GM18519 (cell line): ENCODE results near the gene CUL1.

Experiments
- ATAC-seq: cut with Tn5 transposase; IDR thresholded peaks from one replicate; pipeline ENCODE4 v1.9.1; 2021; ENCODE audit warnings: mild to moderate bottlenecking, moderate library complexity; ENCODE audit not compliant: unreplicated experiment, low FRiP score

The CUL1 gene

DNA sequence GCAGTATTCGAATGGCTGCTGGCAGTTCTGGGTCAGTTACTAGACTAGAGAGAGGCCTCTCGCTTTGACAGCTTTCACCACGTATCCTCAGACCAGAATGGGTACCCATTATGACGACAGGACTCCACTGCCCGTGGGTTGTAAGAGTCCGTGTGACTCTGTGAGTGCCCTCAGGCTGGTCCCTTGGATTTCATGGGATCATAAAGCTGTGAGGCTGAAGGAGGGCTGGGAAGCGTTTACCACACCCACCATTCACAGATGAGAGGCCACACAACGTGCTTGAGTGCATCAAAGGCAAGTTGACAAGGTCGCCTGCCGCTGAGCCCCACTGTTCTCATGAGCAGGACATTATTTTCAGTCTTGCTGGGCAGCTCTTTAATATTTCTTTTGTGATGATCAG lies 98.1 kb downstream of the CUL1 start:
- no peak for ATAC-seq

DNA sequence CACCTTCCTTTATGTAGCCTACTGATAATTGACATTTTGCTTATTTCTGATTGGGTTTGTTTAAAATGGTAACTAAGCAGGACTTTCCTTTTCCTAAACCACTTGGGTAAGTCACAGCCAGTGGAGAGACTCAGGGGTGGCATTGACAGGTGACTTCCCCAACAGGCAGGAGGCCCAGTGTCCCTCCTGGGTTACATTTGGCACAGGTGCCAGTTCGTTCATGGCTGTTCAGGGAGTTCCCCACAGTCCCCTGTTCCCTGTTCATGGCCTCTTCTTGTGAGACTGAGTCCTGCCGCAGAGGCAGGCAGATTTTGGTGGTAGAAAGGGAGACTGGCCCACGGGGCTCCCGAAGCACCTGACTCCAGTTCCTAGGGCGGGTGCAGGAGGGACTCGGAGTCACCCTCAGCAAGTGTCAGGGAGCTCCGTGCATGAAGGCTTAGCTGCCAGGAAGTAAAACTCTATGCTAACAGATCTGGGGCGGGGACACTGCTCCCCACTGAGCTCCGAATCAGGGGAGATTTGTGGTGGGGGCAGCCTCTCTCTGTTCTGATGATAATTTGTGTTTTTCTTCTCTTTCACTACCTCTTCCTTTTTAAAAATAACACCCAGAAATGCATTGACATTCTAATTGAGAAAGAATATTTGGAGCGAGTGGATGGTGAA lies 101.3 kb downstream of the CUL1 start:
- ATAC-seq, result no peak

DNA sequence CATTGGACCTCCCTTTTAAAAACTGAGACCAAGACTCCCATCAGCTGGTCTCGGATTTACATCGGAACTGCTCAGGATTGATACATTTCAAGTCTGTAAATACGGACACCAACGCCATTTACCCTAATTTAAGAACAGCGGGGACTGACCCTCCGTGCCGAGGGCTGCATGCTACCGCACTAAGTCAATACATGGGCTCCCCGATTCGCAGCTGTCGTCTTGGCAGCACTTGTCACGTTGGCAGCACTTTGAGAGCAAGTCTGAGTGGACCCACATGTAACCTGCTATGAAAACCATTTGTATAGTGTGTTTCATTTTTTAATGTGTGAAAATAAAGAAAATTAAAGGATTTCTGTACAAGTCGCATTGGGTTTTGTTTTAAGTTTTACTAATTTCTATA lies 102.0 kb downstream of the CUL1 start:
- ATAC-seq, result no peak

DNA sequence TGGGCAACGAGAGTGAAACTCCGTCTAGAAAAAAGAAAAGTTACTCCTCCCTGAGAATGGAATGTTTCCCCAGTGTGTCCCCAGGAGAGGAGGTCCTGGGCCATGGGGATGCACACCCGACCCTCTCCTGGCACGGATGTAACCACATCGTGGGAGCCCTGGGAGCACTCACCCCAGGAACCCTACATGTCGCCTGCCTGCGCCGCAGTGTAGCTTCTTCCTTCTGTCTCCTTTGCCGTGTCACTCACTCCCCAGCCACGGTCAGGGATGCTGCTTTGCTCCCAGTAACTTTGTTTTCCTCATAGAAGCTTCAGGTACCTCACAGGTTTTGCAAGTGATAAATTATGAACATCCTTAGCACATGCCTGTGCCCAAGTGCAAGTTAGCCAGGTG lies 103.4 kb downstream of the CUL1 start:
- no peak for ATAC-seq

DNA sequence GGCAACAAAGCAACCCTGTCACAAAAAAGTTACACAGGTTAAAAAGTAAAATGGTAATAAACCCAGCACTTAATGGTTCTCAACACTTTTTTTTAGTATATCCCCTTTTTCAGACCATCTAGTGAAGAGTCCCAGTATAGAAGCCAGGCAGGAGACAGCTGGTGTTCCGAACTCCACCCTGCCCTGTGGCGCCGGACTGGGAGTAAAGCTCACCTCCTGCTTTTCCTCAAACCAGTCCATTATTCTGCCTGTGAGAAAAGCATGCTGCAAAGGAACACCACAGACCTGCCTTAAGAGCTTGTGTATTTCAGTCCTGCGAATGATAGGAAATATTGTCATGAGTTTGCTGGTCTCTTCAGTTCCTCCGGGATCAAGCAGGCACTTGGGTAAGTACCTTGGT lies 104.4 kb downstream of the CUL1 start:
- no peak for ATAC-seq

DNA sequence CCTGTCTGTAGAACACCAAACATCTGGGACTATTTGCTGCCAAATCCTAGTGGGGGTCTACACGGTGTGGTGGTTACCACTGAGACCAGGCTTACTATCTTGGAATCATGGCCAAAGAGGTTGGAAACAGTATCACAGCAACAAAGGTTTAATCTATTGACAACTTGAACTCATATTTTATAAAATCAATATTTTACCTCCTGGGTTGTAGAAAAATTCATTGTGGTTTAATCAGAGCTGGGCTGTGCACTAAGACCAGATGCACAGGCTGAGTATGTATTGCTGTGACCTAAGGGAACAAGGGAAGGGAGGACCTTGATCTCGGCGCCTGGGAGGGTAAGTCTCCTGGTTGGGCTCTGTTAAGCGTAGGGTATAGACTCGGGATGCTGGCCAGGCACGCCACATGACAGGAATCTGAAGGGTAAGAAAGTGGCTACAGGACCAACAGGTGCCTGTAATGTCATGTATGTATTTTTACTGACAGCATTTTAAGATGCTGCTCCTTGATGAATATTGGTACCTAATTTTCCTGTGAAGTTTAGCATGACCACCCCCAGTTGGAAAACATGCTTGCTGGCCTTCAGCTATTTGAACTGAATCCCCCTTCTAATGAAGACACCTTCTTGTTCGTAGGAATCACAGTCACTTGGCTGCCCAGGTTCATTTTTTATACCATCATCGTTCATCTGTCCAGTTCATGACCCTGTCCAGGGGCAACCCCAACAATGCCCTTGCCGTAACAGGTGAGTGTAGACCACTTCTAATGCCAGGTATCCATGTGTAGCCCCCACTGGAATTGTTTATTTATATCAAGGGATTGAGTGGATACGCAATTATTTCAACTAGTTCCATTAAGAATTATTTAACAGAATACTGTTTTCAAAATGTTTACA lies 105.9 kb downstream of the CUL1 start:
- no peak for ATAC-seq

DNA sequence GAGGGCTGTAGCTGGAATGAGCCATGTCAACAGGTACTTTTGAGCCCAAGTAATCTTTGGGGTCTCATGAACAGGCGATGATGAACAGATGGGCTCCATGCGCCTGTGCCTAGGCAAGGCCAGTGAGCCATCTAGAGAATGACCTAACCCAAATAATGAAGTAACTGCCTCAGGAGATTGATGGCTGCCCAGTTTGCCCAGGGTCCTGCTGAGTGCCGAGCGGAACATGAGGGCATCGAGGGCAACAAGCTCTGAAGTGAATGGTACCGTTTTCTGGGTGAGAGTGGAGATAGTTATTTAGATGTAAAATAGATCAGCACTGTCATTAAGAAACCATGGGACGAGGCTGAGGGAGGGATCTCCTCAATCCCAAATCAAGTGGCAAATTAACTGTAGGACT lies 107.5 kb downstream of the CUL1 start:
- no peak for ATAC-seq

DNA sequence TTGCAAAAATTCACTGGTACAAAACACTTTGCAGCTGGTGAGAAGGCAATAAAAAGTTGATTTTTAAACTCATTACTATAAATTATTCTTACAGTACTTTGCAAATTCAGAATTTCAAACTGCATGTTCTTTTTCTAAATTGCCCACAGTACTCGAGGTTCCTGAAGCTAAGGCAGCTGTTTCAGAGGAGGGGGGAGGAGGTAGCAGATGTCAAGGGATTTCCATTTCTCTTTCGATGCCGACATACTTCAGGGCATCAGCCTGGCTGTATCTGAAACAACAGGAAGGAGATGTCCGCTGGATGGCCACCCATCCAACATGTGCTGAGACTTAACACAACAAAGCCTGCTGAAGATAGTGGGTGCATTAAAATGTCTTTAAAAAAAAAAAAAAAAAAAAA lies 108.7 kb downstream of the CUL1 start:
- no peak for ATAC-seq

DNA sequence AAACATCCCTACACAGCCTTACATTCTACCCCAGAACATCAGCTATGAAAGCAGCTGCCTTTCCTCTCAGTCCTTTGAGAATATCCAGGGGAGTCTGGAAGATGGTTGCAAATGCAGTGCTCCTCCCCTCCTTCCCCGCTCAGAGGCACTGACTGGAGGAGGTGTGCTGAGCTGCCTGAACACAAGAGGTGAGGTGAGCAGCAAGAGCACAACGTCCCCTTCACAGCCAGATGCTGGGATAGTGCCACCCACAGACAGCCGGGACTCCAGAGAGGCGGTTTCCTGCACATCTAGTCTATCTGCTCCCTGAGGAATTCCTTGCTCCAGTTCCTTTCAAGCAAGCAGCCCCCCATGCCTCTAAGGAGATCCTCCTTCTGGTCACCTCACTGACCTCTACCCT lies 111.2 kb downstream of the CUL1 start:
- no peak for ATAC-seq

DNA sequence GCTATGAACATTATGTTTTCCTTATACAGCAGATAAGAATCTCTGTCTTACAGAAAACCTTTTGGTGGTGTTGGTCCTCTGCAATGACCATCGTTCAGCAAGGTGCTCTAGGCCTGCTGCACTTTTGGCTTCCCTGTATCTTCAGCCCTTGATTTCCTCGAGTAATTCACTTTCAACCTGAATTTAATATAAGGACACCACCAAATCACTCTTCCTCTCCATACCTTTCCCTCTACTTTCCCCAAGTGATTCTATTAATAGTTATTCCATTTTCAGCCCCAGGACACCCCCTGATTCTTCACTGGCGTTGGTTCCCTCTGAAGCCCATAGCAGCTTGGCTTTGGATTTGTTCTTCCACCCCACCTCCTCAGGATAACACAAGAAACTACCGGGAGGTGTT lies 113.2 kb downstream of the CUL1 start:
- ATAC-seq, result no peak

DNA sequence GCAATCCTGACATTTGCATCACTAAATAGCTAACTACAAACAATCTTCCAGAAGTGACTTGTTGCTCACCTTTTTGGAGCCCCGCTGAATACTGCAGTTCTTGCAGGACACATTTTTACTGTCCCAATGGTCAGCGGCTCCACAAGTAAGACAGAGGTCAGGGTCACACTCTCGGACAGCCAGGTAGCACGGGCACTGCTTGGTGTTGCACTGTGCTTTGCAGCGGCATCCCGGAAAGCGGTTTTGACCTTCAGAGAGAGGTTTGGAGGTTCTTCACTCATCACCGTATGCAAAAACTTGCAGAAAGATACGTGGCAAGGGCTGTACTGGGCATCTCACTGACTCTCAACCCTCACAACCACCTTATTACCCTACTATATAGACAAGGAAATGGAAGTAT lies 115.2 kb downstream of the CUL1 start:
- no peak for ATAC-seq

DNA sequence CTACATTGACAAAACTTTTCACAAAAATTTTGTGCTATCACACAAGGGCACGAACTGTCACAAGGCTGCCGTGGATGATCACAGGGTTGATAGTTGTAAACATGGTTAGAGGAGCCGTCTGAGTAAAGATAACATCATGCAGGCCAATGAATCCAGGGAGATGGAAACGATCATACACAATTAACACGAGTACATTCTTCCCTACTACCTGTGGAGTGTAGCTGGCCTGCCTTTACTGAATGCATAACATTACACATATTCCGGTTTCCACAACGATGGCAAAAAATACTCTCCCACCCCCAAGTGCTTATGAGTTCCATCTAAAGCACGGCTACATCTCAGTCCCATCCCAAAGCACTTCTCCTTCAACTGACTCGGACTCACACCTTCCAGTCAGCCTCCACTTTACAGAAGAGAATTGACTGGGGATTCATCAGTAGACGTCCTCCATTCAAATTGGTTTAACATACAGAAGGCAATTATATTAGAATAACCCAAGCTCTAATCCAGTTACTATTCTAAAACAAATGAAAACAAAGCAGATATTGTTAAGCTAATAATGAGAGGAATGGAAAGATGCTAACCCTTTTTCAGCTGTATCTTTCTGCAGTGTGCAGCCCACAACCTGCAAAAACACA lies 116.3 kb downstream of the CUL1 start:
- ATAC-seq, result no peak

DNA sequence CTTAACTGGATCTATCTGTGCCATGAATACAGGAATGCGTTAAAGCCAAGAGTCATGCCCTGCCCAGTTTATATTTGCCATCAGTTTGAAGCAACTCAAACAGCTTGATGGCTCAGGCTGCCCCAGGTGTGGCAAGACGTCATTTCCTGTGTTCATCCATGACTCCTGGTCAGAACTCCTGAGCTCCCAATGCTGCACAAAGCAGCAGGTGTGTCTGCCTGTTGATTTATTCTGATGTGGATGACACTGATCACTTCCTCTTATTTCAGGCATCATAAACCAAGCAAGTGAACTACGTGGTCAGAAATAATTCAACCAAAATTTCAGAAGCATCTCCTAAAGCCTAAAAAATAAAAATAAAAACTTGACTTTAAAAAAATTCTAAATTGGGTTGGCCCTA lies 116.9 kb downstream of the CUL1 start:
- no peak for ATAC-seq

DNA sequence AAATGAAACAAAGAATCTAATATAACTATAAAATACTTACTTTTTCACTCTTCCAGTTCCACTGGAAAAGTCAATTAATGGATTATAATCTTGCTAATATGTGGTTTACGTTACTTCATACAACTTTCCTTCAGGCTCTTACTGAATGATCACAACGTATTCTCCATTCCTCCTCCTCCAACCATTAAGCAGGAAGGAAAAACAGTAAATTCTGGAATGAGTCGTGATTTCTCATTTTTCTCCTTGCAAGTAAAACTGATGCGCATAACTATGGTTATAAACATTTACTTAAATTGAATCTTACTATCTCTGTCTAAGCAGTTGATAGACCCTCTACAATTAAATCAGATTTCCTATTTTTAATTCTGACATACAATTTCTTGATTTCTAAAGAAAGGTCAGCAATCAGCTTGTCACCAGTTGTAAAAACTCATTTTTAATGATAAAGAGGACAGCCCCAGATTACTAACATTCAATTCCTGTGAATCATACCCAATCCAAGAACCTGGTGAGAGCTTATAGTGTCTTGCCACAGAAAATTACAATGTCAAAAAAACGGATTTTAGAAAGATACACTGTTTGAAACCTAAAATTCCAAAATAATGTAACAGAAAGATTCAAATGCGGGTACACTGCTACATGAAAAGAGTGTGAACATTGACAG lies 121.1 kb downstream of the CUL1 start:
- ATAC-seq, result no peak

DNA sequence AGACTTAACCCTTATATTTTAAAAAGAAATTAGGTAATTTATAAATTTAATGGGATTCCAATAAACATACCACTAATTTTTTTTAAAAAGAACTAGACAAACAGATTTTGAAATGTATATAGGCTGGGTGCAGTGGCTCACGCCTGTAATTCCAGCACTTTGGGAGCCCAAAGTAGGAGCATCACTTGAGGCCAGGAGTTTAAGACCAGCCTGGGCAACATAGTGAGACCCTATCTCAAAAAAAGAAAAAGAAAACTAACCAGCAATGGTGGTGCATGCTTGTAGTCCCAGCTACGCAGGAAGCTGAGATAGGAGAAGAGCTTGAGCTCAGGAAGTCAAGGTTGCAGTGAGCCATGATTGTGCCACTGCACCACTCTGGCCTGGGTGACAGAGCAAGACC lies 122.7 kb downstream of the CUL1 start:
- ATAC-seq, result no peak

DNA sequence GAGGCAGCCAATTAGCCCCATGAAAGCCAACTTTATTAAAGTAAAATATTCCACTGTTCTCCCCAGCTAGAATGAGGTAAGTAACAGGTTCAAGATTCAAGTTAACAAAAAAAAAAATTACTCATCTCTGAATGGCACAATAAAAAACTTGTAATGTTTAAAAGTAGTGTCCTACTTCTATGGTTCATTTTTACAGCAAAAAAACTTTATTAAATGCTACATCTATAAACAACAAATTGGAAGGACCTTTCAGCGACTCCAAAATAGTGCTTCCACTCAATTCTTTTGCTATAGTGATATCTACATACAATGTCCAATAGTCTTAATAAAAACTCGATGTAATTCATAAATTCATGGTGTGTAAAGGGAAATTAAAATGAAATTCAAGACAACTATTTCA lies 126.2 kb downstream of the CUL1 start:
- ATAC-seq, result no peak

DNA sequence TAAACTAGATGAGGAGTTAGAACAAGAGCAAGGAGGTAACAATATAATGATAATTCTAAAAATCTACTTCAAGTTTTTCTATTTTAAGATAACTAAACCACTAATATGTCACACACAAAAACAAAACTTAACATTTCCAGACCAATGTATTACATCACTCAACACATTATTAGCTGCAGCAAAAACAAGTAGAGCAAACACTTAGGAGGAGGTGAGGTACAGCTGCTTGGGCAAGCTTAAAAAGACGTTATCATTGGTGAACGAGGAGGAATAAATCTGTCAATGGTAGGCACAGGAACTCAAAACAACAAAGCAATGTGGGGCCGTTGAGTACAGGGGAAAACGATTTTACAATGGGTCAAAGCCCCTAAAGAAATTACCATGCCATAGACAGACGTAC lies 126.6 kb downstream of the CUL1 start:
- ATAC-seq, result no peak

DNA sequence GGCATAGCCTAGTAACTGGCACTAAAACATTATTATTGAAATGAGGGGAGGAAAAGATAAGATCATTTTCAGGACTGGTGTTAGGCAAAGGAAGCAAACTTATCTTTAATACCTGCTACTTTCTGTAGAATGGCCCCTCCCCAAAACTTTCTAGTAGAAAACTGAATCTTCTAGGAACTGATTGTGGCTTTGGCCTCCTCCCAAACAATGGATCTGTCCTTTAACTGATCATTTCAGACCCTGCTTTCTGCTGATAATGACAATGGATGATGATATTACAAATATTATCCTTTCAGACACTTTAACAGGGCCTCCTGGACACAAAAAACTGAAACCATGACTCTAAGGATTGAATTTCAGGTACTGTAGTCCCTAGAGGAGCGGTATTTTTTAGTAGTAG lies 130.3 kb downstream of the CUL1 start:
- no peak for ATAC-seq

DNA sequence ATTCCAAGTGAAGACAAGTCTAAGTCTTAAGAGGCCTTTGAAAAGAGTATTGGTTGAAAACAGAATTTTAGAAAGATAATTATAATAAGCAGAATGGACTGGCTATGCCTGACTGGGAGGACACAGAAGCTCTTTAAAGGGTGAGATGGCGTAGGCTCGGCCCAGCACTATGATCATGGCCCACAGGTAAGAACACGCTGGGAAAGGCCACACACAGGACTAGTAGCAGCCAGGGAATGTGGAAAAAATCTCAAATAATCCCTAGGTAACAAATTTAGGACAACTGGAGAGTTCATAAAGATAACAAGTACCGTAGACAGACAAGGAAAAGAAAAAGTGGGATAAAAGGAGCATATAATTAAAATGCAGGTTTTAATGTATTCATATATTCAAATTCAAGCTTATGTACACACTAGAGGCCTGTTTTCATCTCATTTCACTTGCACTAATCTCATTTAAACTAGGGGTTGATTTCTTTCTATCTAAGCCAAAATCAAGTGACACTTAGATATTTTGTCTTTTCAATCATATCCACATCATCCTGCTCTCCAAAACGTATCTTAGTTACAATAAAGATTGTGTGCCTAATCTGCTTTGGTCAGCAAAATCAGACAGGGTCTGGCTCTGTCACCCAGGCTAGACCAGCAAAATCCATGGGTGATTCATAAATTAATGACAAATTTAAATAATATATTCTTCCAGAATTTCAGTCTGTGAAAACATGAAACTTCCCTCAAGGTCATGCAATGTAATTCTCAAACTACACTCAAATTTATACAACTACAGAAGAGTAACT lies 132.4 kb downstream of the CUL1 start:
- ATAC-seq, result no peak

DNA sequence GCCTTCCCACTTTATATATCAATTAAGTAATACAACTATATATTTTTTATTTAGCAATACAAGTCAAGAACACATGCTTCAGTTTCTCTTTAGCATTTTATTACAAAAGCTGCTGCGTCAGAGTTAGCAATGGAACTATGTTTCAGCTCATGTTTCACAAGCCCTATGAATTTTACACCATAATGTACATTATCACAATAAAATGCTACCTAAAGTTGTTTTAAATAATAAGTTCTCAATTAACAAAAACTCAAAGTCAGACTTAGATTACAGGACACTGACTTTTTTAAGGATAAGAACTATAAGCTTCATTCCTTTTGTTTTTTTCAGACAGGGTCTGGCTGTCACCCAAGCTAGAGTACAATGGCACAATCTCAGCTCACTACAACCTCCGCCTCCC lies 133.1 kb downstream of the CUL1 start:
- no peak for ATAC-seq
